KMS-11 (cell line): ENCODE data around the gene ZRSR2.

Source experiments
- H2AFZ ChIP-seq: fragments of 200-600 bp; sonication (generic); 2 replicates; pipeline ENCODE4 v1.6.1; 2016; ENCODE audit warnings: antibody characterized with exemption, mixed run types, low read depth
- H3K27ac ChIP-seq: fragments of 200-600 bp; sonication (generic); 2 replicates; pipeline ENCODE4 v1.6.1; 2016; ENCODE audit warnings: mild to moderate bottlenecking, mixed run types
- H3K27me3 ChIP-seq: fragments of 200-600 bp; sonication (generic); 2 replicates; pipeline ENCODE4 v1.6.1; 2017; ENCODE audit warnings: mild to moderate bottlenecking, low read depth, mixed run types, moderate library complexity; ENCODE audit not compliant: insufficient read depth
- H3K36me3 ChIP-seq: fragments of 200-600 bp; sonication (generic); 2 replicates; pipeline ENCODE4 v1.6.1; 2017; ENCODE audit warnings: mild to moderate bottlenecking, mixed run types; ENCODE audit not compliant: insufficient read depth
- H3K4me1 ChIP-seq: fragments of 200-600 bp; sonication (generic); 2 replicates; pipeline ENCODE4 v1.6.1; 2016; ENCODE audit warnings: mild to moderate bottlenecking, low read depth, mixed run types; ENCODE audit not compliant: poor library complexity, severe bottlenecking
- H3K4me2 ChIP-seq: fragments of 200-600 bp; sonication (generic); 2 replicates; pipeline ENCODE4 v1.7.0; 2016; ENCODE audit warnings: mild to moderate bottlenecking, mixed run types
- H3K4me3 ChIP-seq: fragments of 200-600 bp; sonication (generic); IDR thresholded peaks from 2 replicates; pipeline ENCODE4 v1.6.1; 2017; ENCODE audit warnings: low read depth, low read length, mixed read lengths; ENCODE audit not compliant: insufficient read depth
- H3K79me2 ChIP-seq: fragments of 200-600 bp; sonication (generic); 2 replicates; pipeline ENCODE4 v1.6.1; 2016; ENCODE audit warnings: low read depth, mixed run types; ENCODE audit not compliant: insufficient read depth
- H3K9ac ChIP-seq: fragments of 200-600 bp; sonication (generic); 2 replicates; pipeline ENCODE4 v1.6.1; 2016; ENCODE audit warnings: mild to moderate bottlenecking, mixed run types
- H4K20me1 ChIP-seq: fragments of 200-600 bp; sonication (generic); 2 replicates; pipeline ENCODE4 v1.6.1; 2016; ENCODE audit warnings: mild to moderate bottlenecking, mixed run types; ENCODE audit not compliant: insufficient read depth
- CTCF ChIP-seq: fragments of 200-600 bp; sonication (generic); conservative IDR thresholded peaks from 2 replicates; pipeline ENCODE4 v1.6.1; 2017; ENCODE audit warnings: low read depth, mild to moderate bottlenecking, antibody characterized with exemption, low read length, moderate library complexity, mixed read lengths

Gene ZRSR2

GRCh38 chrX:15816438-15816809, 26.1 kb downstream of the ZRSR2 start:
- Histone ChIP-seq H3K27ac (peak overlapping the region; percentile 23; the same call in 1 of the 2 replicates), H3K27me3 (no peaks in the 10 kb centered on the region), H3K4me3 (no peak overlapping the region), H3K9ac (no peak overlapping the region), H2AFZ (no peak overlapping the region), H3K36me3 (no peaks in the 10 kb centered on the region), H4K20me1 (no peaks in the 10 kb centered on the region), H3K79me2 (no peaks in the 10 kb centered on the region), H3K4me2 (peak overlapping the region; percentile 50), H3K4me1 (peaks cover 18% of the 10 kb centered on the region)
- no peak; the same call in none of the 2 replicates for TF ChIP-seq CTCF

DNA sequence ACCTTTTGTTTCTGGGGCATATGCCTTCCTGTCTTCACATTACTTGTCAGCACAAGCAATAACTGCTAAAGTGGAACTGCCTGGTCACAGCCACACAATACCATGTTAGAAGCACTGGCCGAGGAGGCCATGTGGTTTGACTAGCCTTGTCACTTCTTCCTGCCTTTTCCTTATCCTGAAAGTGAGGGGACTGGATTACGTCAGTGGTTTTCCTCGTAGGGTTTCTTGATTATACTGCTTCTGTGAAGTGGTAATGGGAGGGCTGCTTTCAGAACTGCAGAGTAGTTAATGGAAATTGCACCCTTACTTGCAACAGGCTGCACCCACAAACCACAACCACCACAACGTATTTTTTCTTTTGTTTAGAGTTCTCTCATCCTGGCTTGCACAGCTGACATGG, 26.6 kb downstream of the ZRSR2 start:
- Histone ChIP-seq H3K36me3 (no peaks in the 10 kb centered on the region), H3K4me2 (peak overlapping the region; percentile 50), H2AFZ (no peak overlapping the region), H3K4me3 (no peak overlapping the region), H3K27me3 (no peaks in the 10 kb centered on the region), H4K20me1 (no peaks in the 10 kb centered on the region), H3K27ac (peak overlapping the region; percentile 23; the same call in 1 of the 2 replicates), H3K79me2 (no peaks in the 10 kb centered on the region), H3K9ac (no peak overlapping the region), H3K4me1 (peaks cover 18% of the 10 kb centered on the region)
- TF ChIP-seq CTCF: no peak

GRCh38 chrX:15820106-15821073, 30.1 kb downstream of the ZRSR2 start:
- TF ChIP-seq CTCF: no peak
- Histone ChIP-seq H3K79me2 (no peaks in the 10 kb centered on the region), H4K20me1 (no peaks in the 10 kb centered on the region), H3K4me2 (no peak overlapping the region), H3K9ac (no peak overlapping the region), H3K36me3 (no peaks in the 10 kb centered on the region), H2AFZ (no peak overlapping the region), H3K27ac (no peak overlapping the region), H3K4me1 (peaks cover 18% of the 10 kb centered on the region), H3K4me3 (no peak overlapping the region), H3K27me3 (no peaks in the 10 kb centered on the region)

DNA sequence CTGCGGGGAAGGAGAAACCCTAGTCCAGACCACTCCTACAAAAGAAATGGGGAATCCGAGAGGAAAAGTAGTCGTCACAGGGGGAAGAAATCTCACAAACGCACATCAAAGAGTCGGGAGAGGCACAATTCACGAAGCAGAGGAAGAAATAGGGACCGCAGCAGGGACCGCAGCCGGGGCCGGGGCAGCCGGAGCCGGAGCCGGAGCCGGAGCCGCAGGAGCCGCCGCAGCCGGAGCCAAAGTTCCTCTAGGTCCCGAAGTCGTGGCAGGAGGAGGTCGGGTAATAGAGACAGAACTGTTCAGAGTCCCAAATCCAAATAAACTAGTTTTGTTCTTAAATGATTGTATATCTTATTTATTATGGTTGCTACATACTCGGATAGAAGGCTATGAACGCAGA, 32.6 kb downstream of the ZRSR2 start:
- H3K27ac ChIP-seq: no peak overlapping the region
- no peaks in the 10 kb centered on the region for H3K79me2 ChIP-seq

More for the DNA sequence above, 32.6 kb downstream of the ZRSR2 start:
- Histone ChIP-seq H3K4me2 (no peak overlapping the region), H3K27me3 (no peaks in the 10 kb centered on the region), H3K9ac (no peak overlapping the region), H3K36me3 (no peaks in the 10 kb centered on the region), H4K20me1 (no peaks in the 10 kb centered on the region), H2AFZ (no peak overlapping the region), H3K4me1 (no peaks in the 10 kb centered on the region), H3K4me3 (no peak overlapping the region)
- TF ChIP-seq CTCF: no peak
